GM13977 (cell line): ENCODE results near the gene GALNTL6.

Experiments
- DNase-seq: peaks from one replicate; pipeline ENCODE4 v3.0.0; 2012; ENCODE audit warnings: low spot score
- in situ Hi-C: fragments of 300-500 bp; cut with MboI; formaldehyde crosslinking; loops from one replicate; pipeline ENCODE4 v1.12.0; 2022; ENCODE audit warnings: low sequenced_read_pairs, low pct_unique_long_range_greater_than_20kb, mixed read lengths, inconsistent platforms; ENCODE audit not compliant: unreplicated experiment
- TF ChIP-seq, protein P1 (sequence below): IDR thresholded peaks from 2 replicates; pipeline ENCODE4 v1.5.1; 2012; ENCODE audit warnings: mild to moderate bottlenecking, control low read depth; ENCODE audit not compliant: insufficient read depth; ENCODE audit errors: extremely low read depth, missing control alignments

GALNTL6 gene

DNA sequence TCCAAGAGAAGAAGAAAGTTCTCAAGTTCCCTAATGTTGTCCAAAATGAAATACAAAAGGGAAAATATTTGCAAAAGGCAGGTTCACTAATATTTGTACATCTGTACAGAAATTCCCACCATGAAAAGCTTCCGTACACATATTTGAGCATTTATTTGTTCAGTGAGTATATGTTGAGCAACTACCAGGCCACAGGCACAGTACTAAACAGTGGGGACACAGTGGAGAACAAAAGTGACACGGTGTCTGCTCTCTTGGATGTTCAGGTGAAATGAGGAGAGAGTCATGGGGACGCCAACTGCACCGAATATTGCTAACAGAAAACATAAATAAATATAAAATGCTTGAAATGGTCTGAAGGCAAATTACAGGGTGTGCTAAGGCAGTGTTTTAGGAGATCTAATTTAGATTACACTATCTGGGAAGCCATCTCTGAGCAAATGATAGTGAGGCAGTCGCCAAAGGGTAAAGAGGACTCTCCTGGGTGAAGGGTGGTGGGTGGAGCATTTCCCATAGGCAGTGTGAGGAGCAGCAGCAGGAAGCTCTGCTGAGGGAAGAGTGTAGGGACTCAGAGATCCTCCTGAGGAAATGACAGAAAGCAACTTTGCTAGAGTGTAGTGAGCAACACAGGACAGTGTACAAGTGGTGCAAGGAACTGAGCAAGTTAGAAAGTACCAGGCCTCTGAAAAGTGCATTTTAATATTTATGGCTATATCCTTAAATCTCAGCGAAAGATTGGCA lies 375.2 kb downstream of the GALNTL6 start:
- in situ Hi-C loops, result no loop called here
- TF ChIP-seq, protein P1, sequence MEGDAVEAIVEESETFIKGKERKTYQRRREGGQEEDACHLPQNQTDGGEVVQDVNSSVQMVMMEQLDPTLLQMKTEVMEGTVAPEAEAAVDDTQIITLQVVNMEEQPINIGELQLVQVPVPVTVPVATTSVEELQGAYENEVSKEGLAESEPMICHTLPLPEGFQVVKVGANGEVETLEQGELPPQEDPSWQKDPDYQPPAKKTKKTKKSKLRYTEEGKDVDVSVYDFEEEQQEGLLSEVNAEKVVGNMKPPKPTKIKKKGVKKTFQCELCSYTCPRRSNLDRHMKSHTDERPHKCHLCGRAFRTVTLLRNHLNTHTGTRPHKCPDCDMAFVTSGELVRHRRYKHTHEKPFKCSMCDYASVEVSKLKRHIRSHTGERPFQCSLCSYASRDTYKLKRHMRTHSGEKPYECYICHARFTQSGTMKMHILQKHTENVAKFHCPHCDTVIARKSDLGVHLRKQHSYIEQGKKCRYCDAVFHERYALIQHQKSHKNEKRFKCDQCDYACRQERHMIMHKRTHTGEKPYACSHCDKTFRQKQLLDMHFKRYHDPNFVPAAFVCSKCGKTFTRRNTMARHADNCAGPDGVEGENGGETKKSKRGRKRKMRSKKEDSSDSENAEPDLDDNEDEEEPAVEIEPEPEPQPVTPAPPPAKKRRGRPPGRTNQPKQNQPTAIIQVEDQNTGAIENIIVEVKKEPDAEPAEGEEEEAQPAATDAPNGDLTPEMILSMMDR, result no peak
- DNase-seq, result no peak

DNA sequence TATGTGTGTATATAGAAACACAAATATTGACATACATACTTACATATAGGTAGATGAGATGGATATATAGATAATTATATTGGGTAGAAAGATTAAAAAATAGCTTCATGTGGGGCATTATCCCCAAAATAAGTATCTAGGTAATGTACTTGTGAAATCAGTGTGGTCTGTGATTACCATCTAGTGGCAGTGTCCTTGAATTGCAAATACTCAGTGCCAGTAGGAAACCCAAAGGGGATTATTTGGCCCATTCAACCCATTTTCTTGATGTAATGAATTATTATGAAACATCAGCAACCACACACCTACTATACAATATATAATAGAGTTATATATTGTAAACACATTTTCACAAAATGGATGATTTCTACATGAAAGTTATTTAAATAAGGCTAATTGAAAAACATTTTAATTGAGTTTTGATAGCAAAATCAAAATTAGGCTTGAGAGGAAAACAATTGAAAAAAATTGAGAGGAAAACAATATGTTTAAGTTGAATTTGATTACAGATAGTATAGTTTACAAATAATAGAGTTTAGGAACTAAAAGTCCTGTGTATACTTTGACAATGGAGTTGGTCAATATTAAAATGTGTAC lies 389.4 kb downstream of the GALNTL6 start:
- peak; percentile 33 for DNase-seq
- in situ Hi-C loops, result no loop called here
- TF ChIP-seq, protein P1, result peak; percentile 57

DNA sequence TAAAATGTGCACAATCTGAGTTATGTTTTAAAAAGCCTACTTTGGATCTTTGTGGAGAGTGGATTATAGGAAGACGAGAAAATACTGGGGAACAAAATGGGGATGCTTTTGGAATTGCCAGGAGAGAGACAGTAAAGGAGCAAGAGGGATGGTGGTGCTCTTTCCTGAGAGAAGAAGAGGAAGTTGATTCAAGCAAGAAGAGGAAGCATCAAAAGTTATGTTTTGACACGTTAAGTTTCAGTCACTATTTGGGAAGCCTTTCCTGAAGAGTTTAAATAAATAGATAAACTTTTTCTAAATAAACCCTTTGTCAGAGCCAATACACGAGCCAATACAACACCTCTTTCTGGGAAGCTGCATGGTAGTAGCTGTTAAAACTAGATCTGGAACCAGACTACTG lies 394.1 kb downstream of the GALNTL6 start:
- no peak for DNase-seq
- TF ChIP-seq, protein P1, result no peak
- in situ Hi-C loops, result no loop called here

DNA sequence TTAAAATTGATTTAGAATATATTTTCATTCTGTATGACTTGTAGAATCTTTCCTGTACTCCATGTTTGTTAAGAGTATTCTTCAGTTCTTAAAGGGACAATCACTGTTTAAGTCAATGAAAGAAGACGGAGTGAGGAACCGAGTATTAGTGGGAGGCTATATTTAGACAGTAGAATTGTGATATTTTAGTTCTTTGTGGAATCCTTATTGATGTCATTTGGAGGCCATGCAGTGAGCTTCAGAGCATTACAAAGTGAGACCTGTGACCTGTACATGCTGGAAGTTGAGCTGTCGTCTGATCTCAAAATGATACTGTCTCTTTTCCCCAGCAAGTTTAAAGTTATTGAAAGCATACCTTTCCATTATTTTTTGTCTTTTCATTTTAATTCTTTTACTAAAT lies 394.7 kb downstream of the GALNTL6 start:
- in situ Hi-C loops, result no loop called here
- DNase-seq, result no peak
- TF ChIP-seq, protein P1, result no peak

DNA sequence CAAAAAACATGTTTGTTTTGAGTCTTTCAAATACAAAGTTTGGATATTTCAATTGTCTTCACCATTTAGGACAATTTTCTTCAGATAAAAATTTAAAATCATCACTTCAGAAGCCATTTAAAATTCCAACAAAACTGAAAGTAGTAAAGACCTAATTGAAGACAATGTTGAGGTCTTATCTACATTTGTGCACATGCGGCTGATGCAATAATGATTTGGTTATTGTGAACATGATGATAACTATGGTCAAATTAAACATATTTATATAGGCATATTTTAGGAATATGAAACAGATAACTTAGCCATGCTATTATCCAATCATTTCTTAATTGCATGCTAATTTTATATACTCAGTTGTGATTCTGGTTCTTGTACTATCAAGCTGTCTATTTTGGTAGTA lies 407.5 kb downstream of the GALNTL6 start:
- TF ChIP-seq, protein P1, result no peak
- in situ Hi-C loops, result no loop called here

DNA sequence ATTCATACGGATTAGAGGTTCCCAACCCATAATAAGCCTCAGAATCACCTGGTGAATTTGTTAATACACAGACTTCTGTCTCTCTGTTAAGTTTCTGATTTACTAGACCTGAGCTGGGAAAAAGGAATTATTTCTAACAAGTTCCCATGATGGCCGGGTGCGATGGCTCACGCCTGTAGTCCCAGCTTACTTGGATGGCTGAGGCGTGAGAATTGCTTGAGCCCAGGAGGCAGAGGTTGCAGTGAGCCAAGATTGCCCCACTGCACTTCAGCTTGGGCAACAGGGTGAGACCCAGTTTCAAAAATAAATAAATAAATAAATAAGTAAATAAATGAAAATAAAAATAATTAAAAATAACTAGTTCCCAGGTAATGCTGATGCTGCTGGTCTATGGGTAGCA lies 412.3 kb downstream of the GALNTL6 start:
- DNase-seq, result no peak
- TF ChIP-seq, protein P1, result no peak
- in situ Hi-C loops, result no loop called here

More for the DNA sequence above, 407.5 kb downstream of the GALNTL6 start:
- DNase-seq, result no peak
